ENCODE measurements around the gene FAM184B. TPM values are rescaled to one million over a fixed set of nuclear protein-coding genes. Genes with fewer than 3 reads are reported as not detected.

FAM184B gene
- total RNA-seq, 2 donors from 2014 or later: not detected

- H3K4me1 ChIP-seq: no peaks in the 10 kb centered on the region
- no peaks in the 10 kb centered on the region for H3K36me3 ChIP-seq
- H3K9me3 ChIP-seq: no peaks in the 10 kb centered on the region
- DNase-seq (ENCODE audit: low spot score): no peak
- H3K27ac ChIP-seq: no peak overlapping the region
- H3K27me3 ChIP-seq: no peaks in the 10 kb centered on the region
- H3K4me3 ChIP-seq: no peak overlapping the region
- no peak for TF ChIP-seq CTCF (IDR thresholded peaks at IDR 0.05)
Observed at GRCh38 chr4:17763931-17764330, 17.5 kb downstream of the FAM184B start.

GRCh38 chr4:17763416-17763815 is 18.0 kb downstream of the FAM184B start:
- Histone ChIP-seq H3K4me1 (no peaks in the 10 kb centered on the region), H3K36me3 (no peaks in the 10 kb centered on the region), H3K27me3 (no peaks in the 10 kb centered on the region), H3K27ac (no peak overlapping the region), H3K4me3 (no peak overlapping the region), H3K9me3 (no peaks in the 10 kb centered on the region)
- DNase-seq (ENCODE audit: low spot score): no peak
- no peak for TF ChIP-seq CTCF (IDR thresholded peaks at IDR 0.05)

- Histone ChIP-seq H3K9me3 (no peaks in the 10 kb centered on the region), H3K4me3 (no peak overlapping the region), H3K36me3 (no peaks in the 10 kb centered on the region), H3K27me3 (no peaks in the 10 kb centered on the region), H3K4me1 (no peaks in the 10 kb centered on the region), H3K27ac (no peak overlapping the region)
- no peak for DNase-seq (ENCODE audit: low spot score)
- TF ChIP-seq CTCF (IDR thresholded peaks at IDR 0.05): no peak
Observed at GRCh38 chr4:17762726-17763125, 18.7 kb downstream of the FAM184B start.

- H3K36me3 ChIP-seq: no peaks in the 10 kb centered on the region
Observed at GRCh38 chr4:17761062-17761461, 20.4 kb downstream of the FAM184B start.

GRCh38 chr4:17760626-17761025 is 20.8 kb downstream of the FAM184B start:
- DNase-seq (ENCODE audit: low spot score): no peak
- TF ChIP-seq CTCF (IDR thresholded peaks at IDR 0.05): no peak
- H3K27ac ChIP-seq: no peak overlapping the region

More at GRCh38 chr4:17761062-17761461, 20.4 kb downstream of the FAM184B start:
- no peak for TF ChIP-seq CTCF (IDR thresholded peaks at IDR 0.05)
- DNase-seq (ENCODE audit: low spot score): no peak
- no peak overlapping the region for H3K27ac ChIP-seq
- H3K4me3 ChIP-seq: no peak overlapping the region
- no peaks in the 10 kb centered on the region for H3K9me3 ChIP-seq
- H3K27me3 ChIP-seq: no peaks in the 10 kb centered on the region
- H3K4me1 ChIP-seq: no peaks in the 10 kb centered on the region

GRCh38 chr4:17758485-17758884 is 22.9 kb downstream of the FAM184B start:
- no peaks in the 10 kb centered on the region for H3K4me1 ChIP-seq
- TF ChIP-seq CTCF (IDR thresholded peaks at IDR 0.05): no peak
- H3K9me3 ChIP-seq: no peaks in the 10 kb centered on the region
- DNase-seq (ENCODE audit: low spot score): no peak
- H3K36me3 ChIP-seq: no peaks in the 10 kb centered on the region
- H3K27me3 ChIP-seq: no peaks in the 10 kb centered on the region
- no peak overlapping the region for H3K27ac ChIP-seq
- no peak overlapping the region for H3K4me3 ChIP-seq

More at GRCh38 chr4:17760626-17761025, 20.8 kb downstream of the FAM184B start:
- Histone ChIP-seq H3K4me3 (no peak overlapping the region), H3K27me3 (no peaks in the 10 kb centered on the region), H3K36me3 (no peaks in the 10 kb centered on the region), H3K9me3 (no peaks in the 10 kb centered on the region), H3K4me1 (no peaks in the 10 kb centered on the region)
